Stimulated activated CD8-positive, alpha-beta memory T cell treated with anti-CD3 and anti-CD28 coated beads, Interleukin-4, amount 100 ng/mL, for 48 hours (primary cell): ENCODE data around the gene EEF1E1.
A peak's percentile ranks its signal among the peaks of the same experiment; 100 is the strongest.

ENCODE experiments used
- DNase-seq: peaks from one replicate; pipeline ENCODE4 v3.0.0-alpha.2; 2020

The EEF1E1 gene

GRCh38 chr6:8087870-8088754 lies 14.2 kb downstream of the EEF1E1 start:
- no peak for DNase-seq

DNA sequence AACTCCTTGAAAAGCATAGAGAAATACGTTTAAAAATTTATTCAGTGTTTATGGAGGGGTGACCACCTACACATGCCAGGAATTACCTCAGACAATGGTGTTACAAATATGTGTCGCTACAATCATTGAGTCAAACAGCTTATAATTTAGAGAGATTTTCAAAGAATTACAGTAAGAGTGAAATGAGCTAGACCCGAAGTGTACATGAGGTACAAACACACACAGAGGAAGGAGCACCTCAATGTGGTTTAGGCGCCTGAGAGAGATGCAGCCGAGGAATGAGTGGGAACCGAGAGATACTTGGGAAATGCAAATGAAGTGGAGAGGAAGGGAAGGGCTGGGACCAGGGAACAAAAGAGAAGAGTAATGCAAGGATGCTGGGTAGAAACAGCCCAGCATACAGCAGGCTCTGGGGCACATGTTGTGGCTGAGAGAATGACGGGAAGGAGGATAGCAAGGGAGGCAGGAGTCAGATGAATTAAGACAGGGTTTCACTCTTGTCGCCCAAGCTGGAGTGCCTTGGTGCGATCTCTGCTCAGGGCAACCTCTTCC lies 15.5 kb downstream of the EEF1E1 start:
- DNase-seq, result no peak

- no peak for DNase-seq
Measured at GRCh38 chr6:8085053-8085511, 17.3 kb downstream of the EEF1E1 start.

DNA sequence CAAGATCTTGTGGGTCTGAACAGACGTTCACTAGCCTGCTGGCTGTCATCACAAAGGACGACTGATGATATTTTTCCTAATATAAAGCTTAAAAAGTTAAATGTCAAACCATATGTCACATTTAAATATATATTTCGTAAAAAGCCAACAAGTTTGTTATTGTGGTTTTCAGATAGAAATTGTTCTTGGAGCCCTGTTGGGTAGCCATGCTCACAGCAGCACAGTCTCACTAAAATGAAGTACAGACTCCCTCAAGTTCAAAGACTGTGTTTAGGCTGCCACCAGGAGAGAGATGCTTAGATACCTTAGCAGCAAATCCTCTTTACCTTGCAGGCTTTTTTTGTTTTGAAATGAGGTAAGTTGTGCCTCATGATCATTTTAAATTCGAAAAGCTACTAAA lies 17.8 kb downstream of the EEF1E1 start:
- no peak for DNase-seq

- DNase-seq, result no peak
Measured at GRCh38 chr6:8082954-8083858, 19.1 kb downstream of the EEF1E1 start.

GRCh38 chr6:8082572-8082953 lies 19.8 kb downstream of the EEF1E1 start:
- no peak for DNase-seq

DNA sequence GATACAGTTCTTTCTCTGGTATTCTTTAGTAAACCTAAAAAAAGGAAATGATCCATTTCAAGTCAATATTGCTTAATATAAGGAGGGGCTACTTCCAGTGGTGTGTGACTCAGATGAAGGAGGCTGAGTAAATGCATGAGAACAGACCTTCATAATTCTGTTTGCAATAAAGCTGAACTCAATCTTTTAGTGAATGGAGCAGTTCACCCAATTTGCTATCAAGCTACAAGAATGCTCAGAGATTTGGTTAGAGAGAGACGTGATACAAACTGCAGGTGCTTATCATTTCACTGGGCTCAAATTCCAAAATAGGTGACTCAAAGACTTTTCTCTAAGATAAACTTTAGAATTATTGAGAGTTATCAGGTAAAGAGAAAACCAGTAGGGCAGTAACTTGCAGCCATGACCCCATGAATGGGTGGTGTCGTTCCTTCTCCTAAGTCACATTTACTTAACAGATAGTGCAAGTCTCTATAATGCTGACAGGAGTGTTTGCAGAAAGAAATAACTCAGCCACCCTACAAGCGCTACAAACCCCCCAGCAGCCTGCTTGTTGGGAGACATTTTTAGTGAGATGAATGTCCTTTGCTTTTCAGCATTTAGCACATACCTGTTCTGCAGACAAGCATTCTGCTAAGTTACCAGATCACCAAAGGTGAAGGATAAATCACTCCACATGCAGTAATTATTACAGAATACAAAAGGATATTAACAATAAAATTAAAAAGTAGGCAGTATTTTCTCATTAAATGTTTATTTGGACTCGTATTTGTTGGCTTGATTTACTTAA lies 21.8 kb downstream of the EEF1E1 start:
- no peak for DNase-seq

DNA sequence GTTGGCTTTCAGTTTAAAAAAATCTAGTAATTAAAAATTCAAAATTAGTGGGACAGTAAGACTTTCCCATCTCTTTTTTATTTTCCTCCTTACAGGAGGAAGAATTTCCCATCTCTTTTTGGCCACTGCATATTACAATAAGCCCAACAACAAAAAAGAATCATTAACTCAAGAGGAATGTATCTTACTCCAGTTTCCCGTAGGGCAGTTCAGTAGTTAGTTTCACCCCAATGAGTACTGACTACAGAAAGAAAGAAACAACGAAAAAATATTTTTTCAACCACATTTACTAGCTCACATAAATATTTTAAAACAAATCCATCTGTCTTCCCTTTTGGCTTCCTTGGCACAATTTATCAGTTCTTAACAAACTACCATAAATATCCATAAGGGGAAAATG lies 23.2 kb downstream of the EEF1E1 start:
- DNase-seq, result no peak

DNA sequence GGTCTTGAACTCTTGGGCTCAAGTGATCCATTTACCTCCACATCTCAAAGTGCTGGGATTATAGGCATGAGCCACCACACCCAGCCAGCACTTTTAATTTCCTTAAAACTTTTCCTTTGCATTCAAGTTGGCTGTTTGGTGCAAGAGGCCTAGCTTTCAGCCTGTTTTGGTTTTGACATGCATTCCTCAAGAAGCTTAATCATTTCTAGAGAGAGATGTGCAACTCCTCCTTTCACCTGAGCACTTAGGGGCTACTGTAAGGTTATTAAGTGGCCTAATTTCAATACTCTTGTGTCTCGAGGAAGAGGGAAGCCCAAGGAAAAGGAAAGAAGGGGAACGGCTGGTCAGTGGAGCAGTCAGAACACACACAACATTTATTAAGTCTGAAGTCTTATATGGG lies 24.4 kb downstream of the EEF1E1 start:
- DNase-seq, result no peak

- no peak for DNase-seq
Measured at GRCh38 chr6:8075704-8076103, 26.6 kb downstream of the EEF1E1 start.

DNA sequence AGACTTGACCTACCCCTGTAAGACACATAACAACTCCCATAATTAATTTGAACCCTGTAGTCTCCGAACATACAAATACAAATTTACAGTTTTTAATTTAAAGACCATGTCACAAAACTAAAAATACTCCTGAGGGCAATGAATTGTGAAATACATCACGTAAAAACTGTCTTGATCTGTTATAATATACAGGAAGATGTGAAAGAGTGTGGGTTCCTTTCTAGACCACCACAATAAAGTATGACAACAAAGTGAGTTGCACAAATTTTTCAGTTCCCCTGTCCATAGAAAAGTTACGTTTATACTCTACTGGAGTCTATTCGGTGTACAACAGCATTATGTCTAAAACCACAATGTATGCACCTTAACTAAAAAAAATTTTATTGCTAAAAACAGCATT lies 27.2 kb downstream of the EEF1E1 start:
- no peak for DNase-seq

DNA sequence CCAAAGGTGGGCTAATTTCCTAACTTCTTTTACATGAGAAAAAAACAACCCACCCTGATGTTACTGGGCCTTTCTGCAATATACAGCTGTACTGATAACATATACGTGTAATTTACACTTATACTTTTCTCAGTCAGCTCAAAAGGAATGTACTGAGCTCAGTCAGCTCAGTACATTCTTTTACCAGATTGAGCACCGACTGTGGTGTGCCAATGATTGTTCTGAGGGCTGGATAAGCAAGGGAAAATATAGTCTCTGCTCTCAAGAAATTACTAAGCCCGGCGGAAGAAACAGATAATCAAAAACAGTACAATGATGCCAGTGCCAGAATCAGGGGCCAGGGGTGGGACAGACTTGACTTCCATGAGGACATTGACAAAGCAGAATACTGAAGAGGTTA lies 28.1 kb downstream of the EEF1E1 start:
- DNase-seq, result no peak

DNA sequence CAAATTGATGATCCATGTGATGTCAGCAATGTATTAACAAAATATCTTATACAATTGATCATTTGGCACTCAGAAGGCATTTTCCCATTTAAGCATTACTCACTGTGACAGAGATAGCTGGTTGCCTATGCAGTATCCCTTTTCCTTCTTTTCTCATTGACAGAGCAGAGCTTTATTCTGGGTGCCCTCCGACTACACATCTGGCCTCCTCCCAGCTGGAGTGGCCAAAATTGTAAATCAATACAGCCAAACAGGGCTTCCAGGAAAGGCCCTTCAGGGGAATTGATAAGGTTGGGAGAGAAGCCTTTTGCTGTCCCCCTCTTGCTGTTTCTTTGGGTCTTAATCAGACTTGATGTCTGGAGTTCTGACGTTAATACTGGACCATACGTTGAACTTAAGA lies 28.6 kb downstream of the EEF1E1 start:
- DNase-seq, result no peak

GRCh38 chr6:8070718-8071117 lies 31.6 kb downstream of the EEF1E1 start:
- no peak for DNase-seq

- no peak for DNase-seq
Measured at GRCh38 chr6:8069631-8070284, 32.6 kb downstream of the EEF1E1 start.

DNA sequence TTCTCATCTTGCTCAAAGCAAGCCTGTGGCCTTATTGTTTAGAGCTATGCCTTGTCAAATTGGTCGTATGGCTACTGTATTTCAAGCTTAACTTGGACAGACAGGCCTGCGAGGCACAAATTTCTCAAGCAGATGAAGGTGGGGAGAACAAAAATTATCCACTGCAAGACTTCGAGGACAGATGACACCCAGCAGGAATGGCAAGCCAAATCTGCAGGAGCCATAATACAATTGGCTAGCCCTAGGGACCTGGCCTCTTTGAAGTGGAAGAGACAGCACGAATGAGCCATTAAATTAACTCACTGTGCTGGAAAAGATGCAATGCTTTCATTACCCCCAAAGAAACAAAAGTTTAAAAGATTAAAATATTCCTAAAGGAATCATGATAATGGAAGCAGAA lies 33.2 kb downstream of the EEF1E1 start:
- no peak for DNase-seq

- DNase-seq, result no peak
Measured at GRCh38 chr6:8066108-8066507, 36.2 kb downstream of the EEF1E1 start.

DNA sequence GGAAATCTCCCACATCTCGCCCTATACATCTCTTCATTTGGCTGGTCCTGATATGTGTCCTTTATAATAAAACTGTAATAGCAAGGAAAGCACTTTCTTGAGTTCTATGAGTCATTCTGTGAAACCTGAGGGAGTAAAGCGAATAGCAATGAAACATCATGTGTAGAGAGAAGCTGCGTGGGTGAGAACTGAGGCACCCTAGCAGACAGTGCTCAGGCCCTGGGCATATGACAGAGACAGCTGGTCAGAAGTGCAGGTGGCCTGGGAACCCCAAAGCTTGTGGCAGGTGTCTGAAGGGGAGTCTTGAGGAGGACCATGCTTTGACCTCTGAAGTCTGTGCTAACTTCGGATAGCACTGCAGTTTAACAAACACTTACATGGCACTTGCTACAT lies 36.8 kb downstream of the EEF1E1 start:
- DNase-seq, result peak; percentile 59

- peak; percentile 29 for DNase-seq
Measured at GRCh38 chr6:8064638-8065518, 37.5 kb downstream of the EEF1E1 start.

GRCh38 chr6:8063761-8064637 lies 38.3 kb downstream of the EEF1E1 start, which contains the start of gene BLOC1S5:
Gene BLOC1S5 (minus strand): TSS chr6:8064389. CDS start chr6:8064376, 13 bp downstream.
- peak; percentile 99 for DNase-seq
